WTC11 (cell line): Measurements from ENCODE around the gene C14orf93. TPM values are rescaled to one million over a fixed set of nuclear protein-coding genes. Genes with fewer than 3 reads are reported as not detected.

ENCODE experiments used
- ATAC-seq: fragments of 200-7000 bp; cut with Tn5 transposase; 2 replicates; pipeline ENCODE4 v1.10.0; 2021; ENCODE audit warnings: mild to moderate bottlenecking, moderate library complexity
- CTCF ChIA-PET: fragments of 300-600 bp; sonication (Branson Sonifier 250); formaldehyde crosslinking; loops from one replicate; lab custom pipeline; 2021; ENCODE audit warnings: antibody characterized with exemption; lab: Charles Lee
- POLR2A ChIA-PET: fragments of 350-600 bp; sonication (Branson Sonifier 250); formaldehyde crosslinking; loops from one replicate; lab custom pipeline; 2021; ENCODE audit warnings: antibody characterized with exemption; lab: Charles Lee
- DNase-seq: peaks from one replicate; pipeline ENCODE4 v3.0.0; 2021; ENCODE audit warnings: low spot score
- H3K27ac Mint-ChIP-seq: 2 replicates; pipeline ENCODE4 v1.8.0; 2021; ENCODE audit warnings: mixed read lengths
- H3K27me3 Mint-ChIP-seq: 2 replicates; pipeline ENCODE4 v1.8.0; 2021; ENCODE audit warnings: low read depth, mild to moderate bottlenecking, moderate library complexity, mixed read lengths
- H3K36me3 Mint-ChIP-seq: 2 replicates; pipeline ENCODE4 v1.8.0; 2021; ENCODE audit warnings: mixed read lengths
- H3K4me1 Mint-ChIP-seq: 2 replicates; pipeline ENCODE4 v1.8.0; 2022; ENCODE audit warnings: mixed read lengths
- H3K4me3 Mint-ChIP-seq: 2 replicates; pipeline ENCODE4 v1.8.0; 2021; ENCODE audit warnings: mild to moderate bottlenecking, moderate library complexity, mixed read lengths
- H3K9me3 Mint-ChIP-seq: 2 replicates; pipeline ENCODE4 v1.8.0; 2021; ENCODE audit warnings: mixed read lengths
- CREM ChIP-seq: sonication (generic); formaldehyde crosslinking; IDR thresholded peaks from 2 replicates; pipeline ENCODE4 v1.8.1; 2022; ENCODE audit warnings: mild to moderate bottlenecking, missing genetic modification reagents, moderate library complexity
- E2F5 ChIP-seq: sonication (generic); formaldehyde crosslinking; IDR thresholded peaks from 2 replicates; pipeline ENCODE4 v1.8.1; 2022; ENCODE audit warnings: mild to moderate bottlenecking, moderate library complexity, missing genetic modification reagents
- NFYB ChIP-seq: sonication (generic); formaldehyde crosslinking; conservative IDR thresholded peaks from 2 replicates; pipeline ENCODE4 v1.8.0; 2022; ENCODE audit warnings: low read depth, missing genetic modification reagents
- RELA ChIP-seq: sonication (generic); formaldehyde crosslinking; IDR thresholded peaks from 2 replicates; pipeline ENCODE4 v1.8.1; 2022; ENCODE audit warnings: missing genetic modification reagents, mild to moderate bottlenecking, borderline replicate concordance
- SP1 ChIP-seq: sonication (generic); formaldehyde crosslinking; conservative IDR thresholded peaks from 2 replicates; pipeline ENCODE4 v1.8.1; 2022; ENCODE audit warnings: missing genetic modification reagents
- TP53 ChIP-seq: sonication (generic); formaldehyde crosslinking; IDR thresholded peaks from 2 replicates; pipeline ENCODE4 v1.8.1; 2023; ENCODE audit warnings: mild to moderate bottlenecking, missing genetic modification reagents
- ZMAT4 ChIP-seq: fragments of 250-450 bp; sonication (Bioruptor Pico); IDR thresholded peaks from 2 replicates; pipeline ENCODE4 v1.9.0; 2021; ENCODE audit warnings: mild to moderate bottlenecking
- ZNF263 ChIP-seq: sonication (generic); formaldehyde crosslinking; IDR thresholded peaks from 2 replicates; pipeline ENCODE4 v1.8.1; 2022; ENCODE audit warnings: low read depth, mild to moderate bottlenecking, moderate library complexity, missing genetic modification reagents
- ZNF532 ChIP-seq: fragments of 250-450 bp; sonication (Bioruptor Pico); IDR thresholded peaks from 2 replicates; pipeline ENCODE4 v1.9.0; 2021; ENCODE audit warnings: mild to moderate bottlenecking, borderline replicate concordance
- total RNA-seq: library from RNA; stranded (reverse); gene quantifications from 3 replicates; pipeline ENCODE4 v1.2.3, GENCODE V29; 2021
- TF ChIP-seq, protein P1 (sequence below): sonication (generic); formaldehyde crosslinking; IDR thresholded peaks from 2 replicates; pipeline ENCODE4 v1.8.1; 2023; ENCODE audit warnings: mild to moderate bottlenecking, missing genetic modification reagents, moderate library complexity
- TF ChIP-seq, protein P2 (sequence below): sonication (generic); formaldehyde crosslinking; IDR thresholded peaks from 2 replicates; pipeline ENCODE4 v1.8.0; 2022; ENCODE audit warnings: mild to moderate bottlenecking, missing genetic modification reagents
- TF ChIP-seq, protein P3 (sequence below): fragments of 250-450 bp; sonication (Bioruptor Pico); IDR thresholded peaks from 2 replicates; pipeline ENCODE4 v1.9.0; 2021; ENCODE audit warnings: mild to moderate bottlenecking
- TF ChIP-seq, protein P4 (sequence below): sonication (generic); formaldehyde crosslinking; IDR thresholded peaks from 2 replicates; pipeline ENCODE4 v1.8.1; 2023; ENCODE audit warnings: mild to moderate bottlenecking, missing genetic modification reagents

Gene C14orf93
- total RNA-seq, 1 experiment from 2014 or later, result 8.1 TPM

GRCh38 chr14:22985894-22986507 is 23.9 kb downstream of the C14orf93 start (continued):
- no peak for TF ChIP-seq ZNF532 (CRISPR knock-in tag)
- TF ChIP-seq, protein P1, sequence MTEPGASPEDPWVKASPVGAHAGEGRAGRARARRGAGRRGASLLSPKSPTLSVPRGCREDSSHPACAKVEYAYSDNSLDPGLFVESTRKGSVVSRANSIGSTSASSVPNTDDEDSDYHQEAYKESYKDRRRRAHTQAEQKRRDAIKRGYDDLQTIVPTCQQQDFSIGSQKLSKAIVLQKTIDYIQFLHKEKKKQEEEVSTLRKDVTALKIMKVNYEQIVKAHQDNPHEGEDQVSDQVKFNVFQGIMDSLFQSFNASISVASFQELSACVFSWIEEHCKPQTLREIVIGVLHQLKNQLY (CRISPR knock-in tag), result no peak

DNA sequence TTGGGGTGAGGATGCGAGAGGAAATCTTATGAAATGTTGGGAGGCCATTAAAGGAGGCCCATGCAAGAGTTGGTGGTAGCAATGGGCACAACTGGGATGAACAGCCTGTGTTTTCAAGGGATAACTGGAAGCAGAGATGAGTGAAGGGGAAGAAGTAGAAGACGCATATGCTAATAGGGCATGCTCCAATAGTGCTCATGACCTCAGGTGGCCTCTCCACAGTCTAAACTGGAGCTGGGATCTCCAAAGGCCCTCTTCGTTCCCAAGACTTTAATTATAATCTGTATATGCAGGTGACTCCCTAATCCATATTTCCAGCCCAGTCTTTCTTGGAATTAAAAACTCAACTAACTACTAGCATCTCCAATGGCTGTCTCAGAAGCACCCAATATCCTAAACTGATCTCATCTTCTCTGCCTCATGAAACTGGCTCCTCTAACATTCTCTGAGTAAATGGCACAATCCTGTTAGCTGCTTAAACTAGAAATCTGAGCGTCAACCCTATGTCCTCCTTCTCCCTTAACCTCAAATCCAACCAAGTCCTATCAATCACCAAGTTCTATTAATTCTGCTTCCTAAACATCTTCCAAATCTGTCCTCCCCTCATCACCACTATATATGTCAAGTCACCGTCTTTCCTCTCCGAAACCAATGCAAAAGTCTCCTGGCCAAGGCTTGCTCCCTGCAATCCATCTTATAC is 24.8 kb downstream of the C14orf93 start:
- POLR2A ChIA-PET, result interaction anchor here (1.3 kb wide), 1 partner anchor 11 kb away, joined by 3 read pairs; no protein-coding TSS in a partner anchor
- no peaks in the 10 kb centered on the region; the same call in none of the 2 replicates for H3K27me3 Mint-ChIP-seq

DNA sequence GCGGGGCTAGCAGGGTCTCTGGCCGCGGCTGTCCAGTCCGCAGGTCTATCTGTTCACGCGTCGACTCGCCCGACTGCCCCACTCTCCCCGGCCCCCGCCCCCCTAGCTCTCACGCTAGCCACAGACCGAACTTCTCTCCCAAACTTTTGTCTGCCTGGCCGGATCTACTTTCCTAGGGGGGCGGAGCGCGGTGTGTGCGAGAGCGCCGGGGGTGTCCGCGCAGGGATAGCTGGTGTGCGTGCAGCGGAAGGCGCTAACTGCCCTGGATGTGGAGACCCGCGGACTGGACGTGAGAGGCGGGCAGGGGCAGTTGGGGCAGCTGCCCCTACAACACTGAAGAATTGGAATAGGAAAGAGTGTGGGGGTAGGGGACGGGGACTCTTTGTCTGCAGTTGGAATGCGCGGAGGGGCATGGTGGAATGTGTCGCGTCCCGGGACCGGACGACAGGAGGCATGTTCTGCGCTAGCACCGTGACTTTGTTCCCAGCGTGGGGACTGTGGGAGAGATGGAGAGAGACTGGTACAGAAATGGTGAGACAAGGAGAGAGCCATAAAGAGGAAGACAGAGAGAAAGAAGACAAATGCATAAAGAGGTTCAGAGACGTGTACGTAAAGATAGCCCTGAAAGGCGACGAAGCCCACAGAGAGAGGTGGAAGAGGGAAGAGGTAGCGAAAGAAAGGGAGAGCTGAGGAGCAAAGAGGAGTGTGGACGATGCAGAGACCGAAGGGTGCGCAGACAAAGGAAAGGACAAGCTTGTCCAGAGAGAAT is 27.3 kb downstream of the C14orf93 start, which contains the start of gene AJUBA:
Gene AJUBA, minus strand, starts transcription at position 75 of the 769 bp plus-strand sequence. CDS start 285 bp downstream, outside the sequence.
- peaks cover 19% of the 10 kb centered on the region for H3K36me3 Mint-ChIP-seq
- H3K9me3 Mint-ChIP-seq, result peaks cover 6% of the 10 kb centered on the region
- no peak within 1 kb of the TSS; the same call in 1 of the 2 replicates for H3K4me3 Mint-ChIP-seq
- ATAC-seq, result peak; percentile 11
- peaks cover 32% of the 10 kb centered on the region for H3K4me1 Mint-ChIP-seq
- POLR2A ChIA-PET, result interaction anchor here (0.5 to 2.6 kb wide), 12 partner anchors 9 to 75 kb away, joined by 3 to 23 read pairs (median 4); partner anchors contain the start of genes HAUS4, PRMT5, PSMB5 and RBM23
- CTCF ChIA-PET, result interaction anchor here (0.5 to 3.7 kb wide), 18 partner anchors 11 to 160 kb away, joined by 3 to 50 read pairs (median 10); partner anchors contain the start of genes ACIN1, C14orf119, CDH24 and HAUS4
- no peaks in the 10 kb centered on the region; the same call in none of the 2 replicates for H3K27me3 Mint-ChIP-seq
- no peak within 1 kb of the TSS for H3K27ac Mint-ChIP-seq
- DNase-seq, result peak; percentile 90
- 0 out of 2 replicates have a peak, but pooled peaks have one; percentile 12 for TF ChIP-seq ZNF263 (CRISPR knock-in tag)
- TF ChIP-seq RELA (CRISPR knock-in tag), result peak; percentile 69; the same call in 1 of the 2 replicates
- TF ChIP-seq TP53 (CRISPR knock-in tag), result peak; percentile 88
- TF ChIP-seq, protein P2, sequence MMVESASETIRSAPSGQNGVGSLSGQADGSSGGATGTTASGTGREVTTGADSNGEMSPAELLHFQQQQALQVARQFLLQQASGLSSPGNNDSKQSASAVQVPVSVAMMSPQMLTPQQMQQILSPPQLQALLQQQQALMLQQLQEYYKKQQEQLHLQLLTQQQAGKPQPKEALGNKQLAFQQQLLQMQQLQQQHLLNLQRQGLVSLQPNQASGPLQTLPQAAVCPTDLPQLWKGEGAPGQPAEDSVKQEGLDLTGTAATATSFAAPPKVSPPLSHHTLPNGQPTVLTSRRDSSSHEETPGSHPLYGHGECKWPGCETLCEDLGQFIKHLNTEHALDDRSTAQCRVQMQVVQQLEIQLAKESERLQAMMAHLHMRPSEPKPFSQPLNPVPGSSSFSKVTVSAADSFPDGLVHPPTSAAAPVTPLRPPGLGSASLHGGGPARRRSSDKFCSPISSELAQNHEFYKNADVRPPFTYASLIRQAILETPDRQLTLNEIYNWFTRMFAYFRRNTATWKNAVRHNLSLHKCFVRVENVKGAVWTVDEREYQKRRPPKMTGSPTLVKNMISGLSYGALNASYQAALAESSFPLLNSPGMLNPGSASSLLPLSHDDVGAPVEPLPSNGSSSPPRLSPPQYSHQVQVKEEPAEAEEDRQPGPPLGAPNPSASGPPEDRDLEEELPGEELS (CRISPR knock-in tag), result 0 out of 2 replicates have a peak, but pooled peaks have one; percentile 52
- peak; percentile 83 for TF ChIP-seq SP1
- TF ChIP-seq E2F5 (CRISPR knock-in tag), result 0 out of 2 replicates have a peak, but pooled peaks have one; percentile 56
- TF ChIP-seq, protein P3, sequence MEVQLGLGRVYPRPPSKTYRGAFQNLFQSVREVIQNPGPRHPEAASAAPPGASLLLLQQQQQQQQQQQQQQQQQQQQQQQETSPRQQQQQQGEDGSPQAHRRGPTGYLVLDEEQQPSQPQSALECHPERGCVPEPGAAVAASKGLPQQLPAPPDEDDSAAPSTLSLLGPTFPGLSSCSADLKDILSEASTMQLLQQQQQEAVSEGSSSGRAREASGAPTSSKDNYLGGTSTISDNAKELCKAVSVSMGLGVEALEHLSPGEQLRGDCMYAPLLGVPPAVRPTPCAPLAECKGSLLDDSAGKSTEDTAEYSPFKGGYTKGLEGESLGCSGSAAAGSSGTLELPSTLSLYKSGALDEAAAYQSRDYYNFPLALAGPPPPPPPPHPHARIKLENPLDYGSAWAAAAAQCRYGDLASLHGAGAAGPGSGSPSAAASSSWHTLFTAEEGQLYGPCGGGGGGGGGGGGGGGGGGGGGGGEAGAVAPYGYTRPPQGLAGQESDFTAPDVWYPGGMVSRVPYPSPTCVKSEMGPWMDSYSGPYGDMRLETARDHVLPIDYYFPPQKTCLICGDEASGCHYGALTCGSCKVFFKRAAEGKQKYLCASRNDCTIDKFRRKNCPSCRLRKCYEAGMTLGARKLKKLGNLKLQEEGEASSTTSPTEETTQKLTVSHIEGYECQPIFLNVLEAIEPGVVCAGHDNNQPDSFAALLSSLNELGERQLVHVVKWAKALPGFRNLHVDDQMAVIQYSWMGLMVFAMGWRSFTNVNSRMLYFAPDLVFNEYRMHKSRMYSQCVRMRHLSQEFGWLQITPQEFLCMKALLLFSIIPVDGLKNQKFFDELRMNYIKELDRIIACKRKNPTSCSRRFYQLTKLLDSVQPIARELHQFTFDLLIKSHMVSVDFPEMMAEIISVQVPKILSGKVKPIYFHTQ (CRISPR knock-in tag), result peak; percentile 21; the same call in 1 of the 2 replicates
- TF ChIP-seq ZMAT4 (CRISPR knock-in tag), result no peak

More for the DNA sequence above, 24.8 kb downstream of the C14orf93 start:
- ATAC-seq (no peak), DNase-seq (no peak)
- TF ChIP-seq NFYB (no peak), CREM (CRISPR knock-in tag) (no peak)
- TF ChIP-seq, protein P4, sequence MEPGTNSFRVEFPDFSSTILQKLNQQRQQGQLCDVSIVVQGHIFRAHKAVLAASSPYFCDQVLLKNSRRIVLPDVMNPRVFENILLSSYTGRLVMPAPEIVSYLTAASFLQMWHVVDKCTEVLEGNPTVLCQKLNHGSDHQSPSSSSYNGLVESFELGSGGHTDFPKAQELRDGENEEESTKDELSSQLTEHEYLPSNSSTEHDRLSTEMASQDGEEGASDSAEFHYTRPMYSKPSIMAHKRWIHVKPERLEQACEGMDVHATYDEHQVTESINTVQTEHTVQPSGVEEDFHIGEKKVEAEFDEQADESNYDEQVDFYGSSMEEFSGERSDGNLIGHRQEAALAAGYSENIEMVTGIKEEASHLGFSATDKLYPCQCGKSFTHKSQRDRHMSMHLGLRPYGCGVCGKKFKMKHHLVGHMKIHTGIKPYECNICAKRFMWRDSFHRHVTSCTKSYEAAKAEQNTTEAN, result no peak
- CTCF ChIA-PET, result interaction anchor here (1.1 to 3.9 kb wide), 10 partner anchors 9 to 170 kb away, joined by 6 to 224 read pairs (median 40); partner anchors contain the start of genes CDH24, HAUS4 and PRMT5
- peaks cover 6% of the 10 kb centered on the region for H3K9me3 Mint-ChIP-seq
- no peak overlapping the region for H3K4me3 Mint-ChIP-seq
- no peak overlapping the region for H3K27ac Mint-ChIP-seq
- H3K4me1 Mint-ChIP-seq, result peaks cover 8% of the 10 kb centered on the region
- peaks cover 8% of the 10 kb centered on the region for H3K36me3 Mint-ChIP-seq
